GM23338 (cell line): Measurements from ENCODE around the gene HHEX. TPM values are rescaled to one million over a fixed set of nuclear protein-coding genes. Genes with fewer than 3 reads are reported as not detected.
A peak's percentile ranks its signal among the peaks of the same experiment; 100 is the strongest.

Source experiments
- ATAC-seq: fragments of 200-7000 bp; cut with Tn5 transposase; 3 replicates; pipeline ENCODE4 v1.9.1; 2020
- DNase-seq: peaks from one replicate; pipeline ENCODE4 v3.0.0-alpha.2; 2015; ENCODE audit warnings: low spot score
- H2AFZ ChIP-seq: fragments of 200-600 bp; sonication (generic); 2 replicates; pipeline ENCODE4 v1.8.0; 2016; ENCODE audit warnings: antibody characterized with exemption, mild to moderate bottlenecking, moderate library complexity
- H3F3A ChIP-seq: fragments of 200-600 bp; sonication (generic); replicated peaks from 2 replicates; pipeline ENCODE4 v1.8.0; 2017; ENCODE audit warnings: antibody characterized with exemption, mixed run types, low read depth
- H3K27ac ChIP-seq: fragments of 200-600 bp; sonication (generic); 2 replicates; pipeline ENCODE4 v1.6.1; 2016; ENCODE audit warnings: low read depth
- H3K27me3 ChIP-seq: fragments of 200-600 bp; sonication (generic); 2 replicates; pipeline ENCODE4 v1.8.0; 2016; ENCODE audit warnings: mild to moderate bottlenecking, mixed run types, moderate library complexity; ENCODE audit not compliant: insufficient read depth
- H3K36me3 ChIP-seq: fragments of 200-600 bp; sonication (generic); 2 replicates; pipeline ENCODE4 v1.8.0; 2016; ENCODE audit warnings: mild to moderate bottlenecking; ENCODE audit not compliant: insufficient read depth
- H3K4me1 ChIP-seq: fragments of 200-600 bp; sonication (generic); 2 replicates; pipeline ENCODE4 v1.8.0; 2016; ENCODE audit warnings: mild to moderate bottlenecking, moderate library complexity; ENCODE audit not compliant: insufficient read depth
- H3K4me2 ChIP-seq: fragments of 200-600 bp; sonication (generic); 2 replicates; pipeline ENCODE4 v1.7.1; 2017; ENCODE audit warnings: mixed run types
- H3K4me3 ChIP-seq: fragments of 200-600 bp; sonication (generic); 2 replicates; pipeline ENCODE4 v1.6.1; 2016; ENCODE audit warnings: mixed run types
- H3K79me2 ChIP-seq: fragments of 200-600 bp; sonication (generic); replicated peaks from 2 replicates; pipeline ENCODE4 v1.8.0; 2017; ENCODE audit warnings: mild to moderate bottlenecking; ENCODE audit not compliant: insufficient read depth
- H3K9me2 ChIP-seq: fragments of 200-600 bp; sonication (generic); 2 replicates; pipeline ENCODE4 v1.8.0; 2017; ENCODE audit not compliant: insufficient read depth
- H4K20me1 ChIP-seq: fragments of 200-600 bp; sonication (generic); replicated peaks from 2 replicates; pipeline ENCODE4 v1.8.0; 2017; ENCODE audit warnings: mild to moderate bottlenecking; ENCODE audit not compliant: insufficient read depth
- H3K27ac Mint-ChIP-seq: 2 replicates; pipeline ENCODE4 v1.8.0; 2020; ENCODE audit warnings: inconsistent platforms, mild to moderate bottlenecking, moderate library complexity, mixed read lengths
- H3K27me3 Mint-ChIP-seq: 3 replicates; pipeline ENCODE4 v1.8.0; 2022; ENCODE audit warnings: low read depth, mild to moderate bottlenecking, moderate library complexity, mixed read lengths, inconsistent platforms; ENCODE audit not compliant: insufficient read depth, poor library complexity
- H3K36me3 Mint-ChIP-seq: 3 replicates; pipeline ENCODE4 v1.8.0; 2021; ENCODE audit warnings: low read depth, mild to moderate bottlenecking, inconsistent platforms, moderate library complexity, mixed read lengths
- H3K4me1 Mint-ChIP-seq: 3 replicates; pipeline ENCODE4 v1.8.0; 2020; ENCODE audit warnings: mild to moderate bottlenecking, inconsistent platforms, mixed read lengths
- H3K4me3 Mint-ChIP-seq: 3 replicates; pipeline ENCODE4 v1.8.0; 2021; ENCODE audit warnings: moderate library complexity, mild to moderate bottlenecking, inconsistent platforms, mixed read lengths
- H3K9me3 Mint-ChIP-seq: 3 replicates; pipeline ENCODE4 v1.8.0; 2020; ENCODE audit warnings: moderate library complexity, mild to moderate bottlenecking, inconsistent platforms, mixed read lengths
- CREB1 ChIP-seq: fragments of 250-450 bp; sonication (Bioruptor Pico); IDR thresholded peaks from 2 replicates; pipeline ENCODE4 v1.5.0; 2020; ENCODE audit warnings: low read depth, mild to moderate bottlenecking, moderate library complexity
- EZH2 ChIP-seq: fragments of 200-600 bp; sonication (generic); IDR thresholded peaks from one replicate; pipeline ENCODE4 v1.8.0; 2017; ENCODE audit warnings: antibody characterized with exemption, mild to moderate bottlenecking, low read depth; ENCODE audit not compliant: unreplicated experiment
- EZH2phosphoT487 ChIP-seq: fragments of 200-600 bp; sonication (generic); IDR thresholded peaks from one replicate; pipeline ENCODE4 v1.8.1; 2018; ENCODE audit warnings: antibody characterized with exemption; ENCODE audit not compliant: unreplicated experiment
- NANOG ChIP-seq: IDR thresholded peaks from 2 replicates; pipeline ENCODE4 v1.6.1; 2016; ENCODE audit warnings: antibody characterized with exemption, borderline replicate concordance
- POLR2AphosphoS5 ChIP-seq: IDR thresholded peaks from 2 replicates; pipeline ENCODE4 v1.6.1; 2016; ENCODE audit warnings: antibody characterized with exemption, low read depth
- ZNF114 ChIP-seq: fragments of 250-450 bp; sonication (Bioruptor Pico); IDR thresholded peaks from 2 replicates; pipeline ENCODE4 v1.5.0; 2020; ENCODE audit warnings: mild to moderate bottlenecking, moderate library complexity
- ZNF331 ChIP-seq: fragments of 250-450 bp; sonication (Bioruptor Pico); IDR thresholded peaks from 2 replicates; pipeline ENCODE4 v1.5.0; 2020; ENCODE audit warnings: low read depth, mild to moderate bottlenecking, moderate library complexity
- polyA plus RNA-seq: library from polyadenylated mRNA; unstranded; fragments of >200 nt; fragmentation: Nextera tagmentation; extraction: Ambion mirVana; gene quantifications from 2 replicates; pipeline ENCODE4 v1.2.1, GENCODE V29; 2016
- total RNA-seq: library from RNA; depleted of rRNA; stranded (reverse); fragments of >200 nt; shearing (Covaris generic); gene quantifications from 2 replicates; pipeline ENCODE4 v1.2.3, GENCODE V29; 2014
- TF ChIP-seq, protein P1 (sequence below): IDR thresholded peaks from one replicate; pipeline ENCODE4 v1.6.1; 2018; ENCODE audit warnings: antibody characterized with exemption; ENCODE audit not compliant: unreplicated experiment
- TF ChIP-seq, protein P2 (sequence below), 2 experiments: fragments of 200-600 bp in 1 of 2; sonication (generic) in 1 of 2; conservative IDR thresholded peaks; 2 replicates each; pipeline versions ENCODE4 v1.5.1 to v1.6.1; 2016 to 2017; ENCODE audit warnings: antibody characterized with exemption in 2 of 2, low read depth in 2 of 2, mild to moderate bottlenecking in 2 of 2, moderate library complexity in 1 of 2
- TF ChIP-seq, protein P3 (sequence below): IDR thresholded peaks from 2 replicates; pipeline ENCODE4 v1.6.1; 2016; ENCODE audit warnings: antibody characterized with exemption

Gene HHEX
- total and polyA plus RNA-seq, 2 experiments from 2014 or later: 0.59 to 2.0 TPM

DNA sequence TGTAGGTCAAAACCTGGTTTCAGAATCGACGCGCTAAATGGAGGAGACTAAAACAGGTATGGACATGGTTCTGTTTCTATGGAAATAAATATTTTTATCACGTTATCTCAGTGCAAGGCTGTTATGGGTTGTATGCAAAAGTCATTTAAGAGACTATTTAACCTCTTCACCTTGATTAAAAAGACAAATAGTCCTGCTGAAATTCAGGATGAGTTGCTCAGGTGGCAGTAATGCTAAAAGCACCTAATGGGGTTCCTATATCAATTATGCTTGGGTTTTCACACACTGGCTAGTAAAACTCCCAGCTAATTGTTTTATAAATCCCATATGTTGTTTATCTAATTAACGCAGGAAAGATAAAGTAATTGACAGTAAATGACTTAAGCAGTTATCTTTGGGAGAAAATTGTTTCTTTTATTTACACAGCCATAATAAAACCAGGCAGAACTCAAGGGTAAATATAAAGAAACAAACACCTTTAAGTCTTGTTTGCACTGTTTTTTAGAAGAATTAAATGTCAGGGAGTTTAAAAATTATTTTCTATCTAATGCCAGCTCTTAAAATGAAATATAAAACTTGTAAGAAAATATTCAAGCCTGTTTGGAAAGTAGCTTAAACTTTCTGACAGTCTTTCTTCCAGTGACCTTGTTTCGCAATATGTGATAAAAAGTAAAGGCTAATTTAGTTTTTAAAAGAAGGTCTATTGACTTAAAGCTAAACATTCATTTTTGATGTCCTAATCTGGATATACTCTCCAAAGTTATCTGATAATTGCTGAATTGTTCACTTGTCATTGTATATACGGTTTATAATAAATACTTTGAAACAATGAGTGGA, 3.2 kb downstream of the HHEX start:
- ATAC-seq: no peak
- H3K4me3 Mint-ChIP-seq: peak overlapping the region; percentile 69
- peak; percentile 59 for TF ChIP-seq EZH2
- TF ChIP-seq NANOG: no peak
- TF ChIP-seq POLR2AphosphoS5: no peak
- TF ChIP-seq EZH2phosphoT487: peak; percentile 48
- no peak for TF ChIP-seq ZNF114 (CRISPR knock-in tag)

DNA sequence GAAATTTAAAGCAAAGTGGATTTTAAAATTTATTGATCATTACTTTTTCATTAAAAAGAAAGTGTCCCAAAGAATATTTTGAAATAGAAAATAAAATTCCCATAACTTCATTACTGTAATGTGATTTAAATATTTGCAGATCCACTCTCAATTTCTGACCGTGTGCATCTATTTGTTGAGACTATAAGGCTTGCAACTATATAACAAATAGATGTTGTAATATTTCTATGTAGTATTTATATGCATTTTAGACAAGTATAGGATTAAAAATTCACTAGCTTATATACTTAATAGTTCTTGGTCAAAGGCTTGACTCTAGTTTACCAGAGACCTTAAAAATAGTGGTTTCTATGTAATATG, 3.8 kb downstream of the HHEX start:
- Histone ChIP-seq H3K4me3 (peak overlapping the region; percentile 56; the same call in 1 of the 2 replicates), H2AFZ (no peak overlapping the region), H3K9me2 (no peaks in the 10 kb centered on the region), H3K36me3 (no peaks in the 10 kb centered on the region), H3K4me2 (peak overlapping the region; percentile 83), H3K27ac (no peak overlapping the region), H3K79me2 (no peaks in the 10 kb centered on the region), H3K27me3 (peaks cover 99% of the 10 kb centered on the region), H3F3A (peaks cover 40% of the 10 kb centered on the region), H3K4me1 (peaks cover 50% of the 10 kb centered on the region), H4K20me1 (peaks cover 5% of the 10 kb centered on the region; the same call in 1 of the 2 replicates)
- H3K27me3 Mint-ChIP-seq: peaks cover 90% of the 10 kb centered on the region
- H3K36me3 Mint-ChIP-seq: no peaks in the 10 kb centered on the region; the same call in 2 of the 3 replicates
- no peak for ATAC-seq
- H3K9me3 Mint-ChIP-seq: no peaks in the 10 kb centered on the region
- H3K4me1 Mint-ChIP-seq: peaks cover 51% of the 10 kb centered on the region
- no peak for DNase-seq
- no peak overlapping the region for H3K27ac Mint-ChIP-seq
- H3K4me3 Mint-ChIP-seq: no peak overlapping the region
- TF ChIP-seq CREB1 (CRISPR knock-in tag) (no peak), ZNF331 (no peak), POLR2AphosphoS5 (no peak), ZNF114 (CRISPR knock-in tag) (no peak)
- TF ChIP-seq, protein P1, sequence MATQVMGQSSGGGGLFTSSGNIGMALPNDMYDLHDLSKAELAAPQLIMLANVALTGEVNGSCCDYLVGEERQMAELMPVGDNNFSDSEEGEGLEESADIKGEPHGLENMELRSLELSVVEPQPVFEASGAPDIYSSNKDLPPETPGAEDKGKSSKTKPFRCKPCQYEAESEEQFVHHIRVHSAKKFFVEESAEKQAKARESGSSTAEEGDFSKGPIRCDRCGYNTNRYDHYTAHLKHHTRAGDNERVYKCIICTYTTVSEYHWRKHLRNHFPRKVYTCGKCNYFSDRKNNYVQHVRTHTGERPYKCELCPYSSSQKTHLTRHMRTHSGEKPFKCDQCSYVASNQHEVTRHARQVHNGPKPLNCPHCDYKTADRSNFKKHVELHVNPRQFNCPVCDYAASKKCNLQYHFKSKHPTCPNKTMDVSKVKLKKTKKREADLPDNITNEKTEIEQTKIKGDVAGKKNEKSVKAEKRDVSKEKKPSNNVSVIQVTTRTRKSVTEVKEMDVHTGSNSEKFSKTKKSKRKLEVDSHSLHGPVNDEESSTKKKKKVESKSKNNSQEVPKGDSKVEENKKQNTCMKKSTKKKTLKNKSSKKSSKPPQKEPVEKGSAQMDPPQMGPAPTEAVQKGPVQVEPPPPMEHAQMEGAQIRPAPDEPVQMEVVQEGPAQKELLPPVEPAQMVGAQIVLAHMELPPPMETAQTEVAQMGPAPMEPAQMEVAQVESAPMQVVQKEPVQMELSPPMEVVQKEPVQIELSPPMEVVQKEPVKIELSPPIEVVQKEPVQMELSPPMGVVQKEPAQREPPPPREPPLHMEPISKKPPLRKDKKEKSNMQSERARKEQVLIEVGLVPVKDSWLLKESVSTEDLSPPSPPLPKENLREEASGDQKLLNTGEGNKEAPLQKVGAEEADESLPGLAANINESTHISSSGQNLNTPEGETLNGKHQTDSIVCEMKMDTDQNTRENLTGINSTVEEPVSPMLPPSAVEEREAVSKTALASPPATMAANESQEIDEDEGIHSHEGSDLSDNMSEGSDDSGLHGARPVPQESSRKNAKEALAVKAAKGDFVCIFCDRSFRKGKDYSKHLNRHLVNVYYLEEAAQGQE: no peak
- TF ChIP-seq, protein P2, sequence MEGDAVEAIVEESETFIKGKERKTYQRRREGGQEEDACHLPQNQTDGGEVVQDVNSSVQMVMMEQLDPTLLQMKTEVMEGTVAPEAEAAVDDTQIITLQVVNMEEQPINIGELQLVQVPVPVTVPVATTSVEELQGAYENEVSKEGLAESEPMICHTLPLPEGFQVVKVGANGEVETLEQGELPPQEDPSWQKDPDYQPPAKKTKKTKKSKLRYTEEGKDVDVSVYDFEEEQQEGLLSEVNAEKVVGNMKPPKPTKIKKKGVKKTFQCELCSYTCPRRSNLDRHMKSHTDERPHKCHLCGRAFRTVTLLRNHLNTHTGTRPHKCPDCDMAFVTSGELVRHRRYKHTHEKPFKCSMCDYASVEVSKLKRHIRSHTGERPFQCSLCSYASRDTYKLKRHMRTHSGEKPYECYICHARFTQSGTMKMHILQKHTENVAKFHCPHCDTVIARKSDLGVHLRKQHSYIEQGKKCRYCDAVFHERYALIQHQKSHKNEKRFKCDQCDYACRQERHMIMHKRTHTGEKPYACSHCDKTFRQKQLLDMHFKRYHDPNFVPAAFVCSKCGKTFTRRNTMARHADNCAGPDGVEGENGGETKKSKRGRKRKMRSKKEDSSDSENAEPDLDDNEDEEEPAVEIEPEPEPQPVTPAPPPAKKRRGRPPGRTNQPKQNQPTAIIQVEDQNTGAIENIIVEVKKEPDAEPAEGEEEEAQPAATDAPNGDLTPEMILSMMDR (conservative IDR thresholded peaks at IDR 0.05; ENCODE audit: low read depth in 2 of 2): no peak
- TF ChIP-seq, protein P3, sequence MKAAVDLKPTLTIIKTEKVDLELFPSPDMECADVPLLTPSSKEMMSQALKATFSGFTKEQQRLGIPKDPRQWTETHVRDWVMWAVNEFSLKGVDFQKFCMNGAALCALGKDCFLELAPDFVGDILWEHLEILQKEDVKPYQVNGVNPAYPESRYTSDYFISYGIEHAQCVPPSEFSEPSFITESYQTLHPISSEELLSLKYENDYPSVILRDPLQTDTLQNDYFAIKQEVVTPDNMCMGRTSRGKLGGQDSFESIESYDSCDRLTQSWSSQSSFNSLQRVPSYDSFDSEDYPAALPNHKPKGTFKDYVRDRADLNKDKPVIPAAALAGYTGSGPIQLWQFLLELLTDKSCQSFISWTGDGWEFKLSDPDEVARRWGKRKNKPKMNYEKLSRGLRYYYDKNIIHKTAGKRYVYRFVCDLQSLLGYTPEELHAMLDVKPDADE: no peak

More for the DNA sequence above, 3.2 kb downstream of the HHEX start:
- no peaks in the 10 kb centered on the region for H3K79me2 ChIP-seq
- no peaks in the 10 kb centered on the region for H3K36me3 ChIP-seq
- Mint-ChIP-seq H3K36me3 (no peaks in the 10 kb centered on the region; the same call in 2 of the 3 replicates), H3K27me3 (peaks cover 90% of the 10 kb centered on the region), H3K4me1 (peaks cover 46% of the 10 kb centered on the region), H3K9me3 (no peaks in the 10 kb centered on the region), H3K27ac (no peak overlapping the region)
- peaks cover 47% of the 10 kb centered on the region for H3K4me1 ChIP-seq
- no peak for DNase-seq
- no peak overlapping the region for H3K27ac ChIP-seq
- peak overlapping the region; percentile 56 for H3K4me3 ChIP-seq
- H3F3A ChIP-seq: peaks cover 40% of the 10 kb centered on the region
- H4K20me1 ChIP-seq: peaks cover 10% of the 10 kb centered on the region
- H3K27me3 ChIP-seq: peaks cover 99% of the 10 kb centered on the region
- no peak overlapping the region for H2AFZ ChIP-seq
- peak overlapping the region; percentile 83 for H3K4me2 ChIP-seq
- no peaks in the 10 kb centered on the region for H3K9me2 ChIP-seq
